Measurements from ENCODE around the gene DISC1.

The DISC1 gene

GRCh38 chr1:231985296-231986023 is 358.9 kb downstream of the DISC1 start (continued):
- TF ChIP-seq RARB (CRISPR knock-in tag; IDR thresholded peaks at IDR 0.05) (no peak), ZNF565 (CRISPR knock-in tag; conservative IDR thresholded peaks at IDR 0.05; ENCODE audit: low read depth) (no peak), POU6F1 (CRISPR knock-in tag; IDR thresholded peaks at IDR 0.05; ENCODE audit: borderline replicate concordance, low read depth) (no peak)

- TF ChIP-seq SNAI2 (CRISPR knock-in tag; IDR thresholded peaks at IDR 0.05) (no peak), TCF4 (CRISPR knock-in tag; IDR thresholded peaks at IDR 0.05; ENCODE audit: borderline replicate concordance) (0 out of 2 replicates have a peak, but pooled peaks have one; percentile 9), CSDC2 (CRISPR knock-in tag; IDR thresholded peaks at IDR 0.05) (no peak), ZNF8 (CRISPR knock-in tag; IDR thresholded peaks at IDR 0.05) (no peak), ZFP30 (CRISPR knock-in tag; IDR thresholded peaks at IDR 0.05) (no peak), RARB (CRISPR knock-in tag; IDR thresholded peaks at IDR 0.05) (no peak), ISL1 (CRISPR knock-in tag; IDR thresholded peaks at IDR 0.05) (no peak), ZC3H10 (CRISPR knock-in tag; IDR thresholded peaks at IDR 0.05) (no peak), PPARA (CRISPR knock-in tag; IDR thresholded peaks at IDR 0.05; ENCODE audit: borderline replicate concordance) (no peak), ARNTL (CRISPR knock-in tag; IDR thresholded peaks at IDR 0.05; ENCODE audit: borderline replicate concordance, low read depth) (no peak), TSHZ2 (CRISPR knock-in tag; IDR thresholded peaks at IDR 0.05) (peak; percentile 65; the same call in 1 of the 2 replicates), PATZ1 (CRISPR knock-in tag; IDR thresholded peaks at IDR 0.05; ENCODE audit: borderline replicate concordance) (no peak), TOX (CRISPR knock-in tag; IDR thresholded peaks at IDR 0.05; ENCODE audit: borderline replicate concordance) (no peak), ZNF565 (CRISPR knock-in tag; conservative IDR thresholded peaks at IDR 0.05; ENCODE audit: low read depth) (no peak)
- no peak for ATAC-seq
Observed at GRCh38 chr1:231986631-231987336, 360.2 kb downstream of the DISC1 start.

- ATAC-seq = peak; percentile 59
- TF ChIP-seq GLIS3 (CRISPR knock-in tag; IDR thresholded peaks at IDR 0.05) = no peak
- no peak for TF ChIP-seq ZFP3 (CRISPR knock-in tag; IDR thresholded peaks at IDR 0.05)
- TF ChIP-seq ISL1 (CRISPR knock-in tag; IDR thresholded peaks at IDR 0.05) = no peak
- TF ChIP-seq CSRNP3 (CRISPR knock-in tag; IDR thresholded peaks at IDR 0.05) = no peak
- TF ChIP-seq PATZ1 (CRISPR knock-in tag; IDR thresholded peaks at IDR 0.05; ENCODE audit: borderline replicate concordance) = no peak
- TF ChIP-seq PPARA (CRISPR knock-in tag; IDR thresholded peaks at IDR 0.05; ENCODE audit: borderline replicate concordance) = no peak
- no peak for TF ChIP-seq ESRRG (CRISPR knock-in tag; IDR thresholded peaks at IDR 0.05)
- no peak for TF ChIP-seq CREB5 (CRISPR knock-in tag; IDR thresholded peaks at IDR 0.05; ENCODE audit: low read depth)
- TF ChIP-seq OSR1 (CRISPR knock-in tag; IDR thresholded peaks at IDR 0.05) = no peak
- no peak for TF ChIP-seq SNAI2 (CRISPR knock-in tag; IDR thresholded peaks at IDR 0.05)
- no peak for TF ChIP-seq TCF4 (CRISPR knock-in tag; IDR thresholded peaks at IDR 0.05; ENCODE audit: borderline replicate concordance)
- TF ChIP-seq ZC3H10 (CRISPR knock-in tag; IDR thresholded peaks at IDR 0.05) = no peak
- TF ChIP-seq BACH2 (CRISPR knock-in tag; IDR thresholded peaks at IDR 0.05; ENCODE audit: borderline replicate concordance) = no peak
- no peak for TF ChIP-seq TOX (CRISPR knock-in tag; IDR thresholded peaks at IDR 0.05; ENCODE audit: borderline replicate concordance)
- TF ChIP-seq RARB (CRISPR knock-in tag; IDR thresholded peaks at IDR 0.05) = no peak
- TF ChIP-seq ZFP30 (CRISPR knock-in tag; IDR thresholded peaks at IDR 0.05) = no peak
- no peak for TF ChIP-seq ARNTL (CRISPR knock-in tag; IDR thresholded peaks at IDR 0.05; ENCODE audit: borderline replicate concordance, low read depth)
Observed at GRCh38 chr1:231990388-231990787, 363.8 kb downstream of the DISC1 start.
